H7 (cell line): ENCODE measurements around the gene C19orf25. TPM values are rescaled to one million over a fixed set of nuclear protein-coding genes. Genes with fewer than 3 reads are reported as not detected.

Experiments used
- DNase-seq: peaks from one replicate; pipeline ENCODE4 v3.0.0; 2012
- H3K27me3 ChIP-seq: 2 replicates; pipeline ENCODE4 v1.6.0; 2011; ENCODE audit warnings: mild to moderate bottlenecking, low read length; ENCODE audit not compliant: control insufficient read depth, insufficient read depth
- H3K36me3 ChIP-seq: replicated peaks from 2 replicates; pipeline ENCODE4 v1.5.1; 2011; ENCODE audit warnings: low read length; ENCODE audit not compliant: control insufficient read depth, insufficient read depth
- H3K4me3 ChIP-seq: 2 replicates; pipeline ENCODE4 v1.5.1; 2011; ENCODE audit warnings: low read depth, mild to moderate bottlenecking, control low read depth, low read length, moderate library complexity; ENCODE audit not compliant: insufficient read depth
- total RNA-seq: library from RNA; depleted of rRNA; stranded (reverse); fragments of >200 nt; shearing (Covaris generic); gene quantifications from 2 replicates; pipeline ENCODE4 v1.2.3, GENCODE V29; 2014; rRNA removed

C19orf25 gene
- total RNA-seq, 1 experiment from 2014 or later: 75.3 TPM

DNA sequence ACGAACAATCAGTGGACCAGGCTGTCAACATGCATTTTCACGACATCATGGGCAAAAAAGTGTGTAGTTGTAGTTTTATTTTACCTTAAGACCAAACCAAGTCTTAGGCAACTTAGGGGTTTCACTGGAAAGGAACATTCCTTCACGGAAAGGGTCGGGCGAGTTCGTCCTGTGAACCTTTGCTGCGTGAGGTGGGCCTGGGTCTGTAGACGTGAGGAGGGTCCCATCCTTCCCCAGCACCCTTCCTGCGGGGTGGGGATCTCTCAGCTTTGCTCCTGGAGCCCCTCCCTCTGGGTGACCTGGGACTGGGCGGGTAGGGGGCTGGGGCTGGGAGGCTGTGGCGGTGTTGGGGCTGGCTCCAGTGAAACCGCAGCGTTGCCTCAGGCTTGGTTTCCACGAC, 53.1 kb downstream of the C19orf25 start:
- Histone ChIP-seq H3K36me3 (peaks cover 30% of the 10 kb centered on the region), H3K4me3 (no peak overlapping the region), H3K27me3 (no peaks in the 10 kb centered on the region)
- no peak for DNase-seq

DNA sequence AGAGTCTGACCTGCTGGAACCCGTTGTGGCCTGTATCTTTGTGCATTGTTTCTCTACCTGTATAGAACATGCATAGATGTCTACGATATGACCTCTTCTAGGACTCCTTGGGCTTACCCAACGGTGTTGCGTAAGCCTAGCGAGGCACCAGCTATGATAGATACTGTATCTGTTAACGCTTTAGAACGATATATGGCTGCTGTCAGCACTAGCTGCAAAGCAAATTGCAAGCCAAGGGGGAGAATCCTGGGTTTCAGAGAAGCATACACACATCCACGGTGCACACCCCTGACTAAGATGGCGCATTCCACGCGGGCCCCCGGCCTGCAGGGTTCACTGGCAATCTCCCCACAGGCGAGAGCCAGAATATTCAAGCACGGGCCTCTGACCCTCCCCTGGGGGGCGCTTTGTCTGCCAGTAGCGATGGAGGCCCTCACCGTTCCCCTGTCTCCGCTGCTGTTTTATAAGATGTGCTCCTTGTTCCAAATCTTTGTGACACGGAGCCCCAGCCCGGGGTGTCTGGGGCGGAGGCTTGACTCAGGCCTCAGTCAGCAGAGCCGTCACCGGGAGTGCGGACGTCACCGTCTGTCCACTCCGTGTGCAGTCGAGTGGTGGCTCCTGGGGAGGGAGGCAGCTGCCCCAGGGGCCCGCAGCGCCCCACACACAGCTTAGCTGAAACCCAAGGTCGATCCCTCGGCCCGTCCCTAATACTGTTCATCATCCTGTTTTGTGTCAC, 53.7 kb downstream of the C19orf25 start:
- Histone ChIP-seq H3K27me3 (no peaks in the 10 kb centered on the region), H3K36me3 (peaks cover 36% of the 10 kb centered on the region), H3K4me3 (no peak overlapping the region)
- no peak for DNase-seq

DNA sequence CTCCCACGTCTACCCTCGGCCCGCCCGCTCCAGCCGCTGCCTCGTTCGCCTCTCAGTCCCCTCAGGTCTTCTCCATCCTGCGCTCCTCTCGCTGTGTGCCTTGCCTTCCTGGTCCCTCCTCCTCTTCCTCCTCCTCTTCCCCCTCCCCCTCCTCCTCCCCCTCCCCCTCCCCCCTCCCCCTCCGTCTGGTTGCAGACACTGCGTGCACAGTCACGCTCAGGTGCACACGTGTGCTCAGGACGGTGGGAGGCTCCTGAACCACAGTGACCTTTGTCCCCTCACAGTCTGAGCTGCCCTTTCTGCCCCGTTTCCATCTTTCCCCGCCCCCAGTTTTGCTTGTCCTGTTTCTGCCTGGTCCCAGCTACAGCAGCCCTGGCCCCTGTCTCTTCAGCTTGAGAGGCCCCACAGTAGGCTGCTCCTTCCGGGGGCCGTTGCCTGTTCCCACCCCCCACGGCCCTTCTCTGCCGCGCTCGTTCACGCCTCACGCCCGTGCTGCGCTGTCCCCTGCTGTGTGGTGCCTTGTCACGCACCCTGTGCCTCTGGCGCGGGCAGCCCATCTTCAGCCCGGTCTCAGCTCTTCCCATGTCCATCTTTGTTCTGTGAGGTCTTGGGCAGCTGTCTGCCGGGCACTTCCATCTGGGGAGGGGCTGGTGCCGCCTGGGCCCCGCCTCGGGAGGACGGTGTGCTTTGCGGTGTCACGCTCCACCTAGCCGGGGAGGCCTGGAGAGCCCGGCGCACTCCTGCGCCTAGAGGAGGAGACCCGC, 54.6 kb downstream of the C19orf25 start:
- Histone ChIP-seq H3K27me3 (no peaks in the 10 kb centered on the region), H3K4me3 (no peak overlapping the region), H3K36me3 (peaks cover 35% of the 10 kb centered on the region)
- no peak for DNase-seq

DNA sequence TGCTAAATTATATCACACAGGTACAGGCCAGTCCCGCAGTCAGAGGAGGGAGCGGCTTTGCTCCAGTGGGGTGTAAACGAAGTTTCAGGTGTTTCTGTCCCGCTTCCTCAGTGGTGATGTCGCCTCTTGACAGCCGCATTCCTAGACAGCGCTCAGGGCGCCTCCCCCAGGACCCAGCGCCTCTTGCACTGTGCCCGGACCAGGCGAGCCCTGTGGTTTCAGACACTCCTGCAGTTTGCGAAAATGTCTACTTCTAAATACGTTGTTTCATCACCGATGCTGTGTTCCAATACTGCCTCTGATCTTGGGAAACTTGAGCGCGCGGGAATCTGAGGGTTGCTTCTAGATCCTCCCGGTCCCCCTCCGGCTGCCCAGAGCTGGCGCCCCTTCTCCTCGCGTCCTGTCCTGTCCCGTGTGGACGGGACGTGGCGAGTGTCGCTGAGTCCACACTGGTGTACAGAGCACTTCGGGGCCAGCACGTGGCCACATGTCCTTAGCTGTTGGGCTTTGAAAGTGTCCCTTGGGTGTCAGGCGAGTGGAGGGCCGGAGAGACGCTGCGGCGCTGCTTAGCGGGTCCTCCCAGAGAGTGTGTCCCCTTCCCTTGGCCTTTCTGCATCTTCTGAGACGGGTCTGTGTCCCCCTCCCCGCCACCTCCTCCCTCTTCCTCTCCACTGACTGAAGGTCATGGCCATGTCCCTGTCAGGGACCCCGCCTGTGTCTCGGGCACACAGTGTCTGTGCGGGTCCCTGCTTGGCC, 55.4 kb downstream of the C19orf25 start:
- Histone ChIP-seq H3K36me3 (peaks cover 39% of the 10 kb centered on the region), H3K27me3 (no peaks in the 10 kb centered on the region)
- DNase-seq: no peak

More for the DNA sequence above, 55.4 kb downstream of the C19orf25 start:
- H3K4me3 ChIP-seq: no peak overlapping the region

Other genes starting within 250 kb of the C19orf25 start
- gene CBARP, start 241.2 kb downstream of the C19orf25 start, total RNA-seq: 6.7 and 9.8 TPM in 2 replicates
- gene ATP5F1D, start 237.5 kb downstream of the C19orf25 start, total RNA-seq: 44.7 and 53.1 TPM in 2 replicates
- gene MIDN, start 230.6 kb downstream of the C19orf25 start, total RNA-seq: 35.1 and 50.3 TPM in 2 replicates
- 219 and 221 TPM in 2 replicates for gene CIRBP, start 209.9 kb downstream of the C19orf25 start, total RNA-seq
- gene FAM174C, start 203.7 kb downstream of the C19orf25 start, total RNA-seq: 78.0 and 83.1 TPM in 2 replicates
- 12.4 and 20.2 TPM in 2 replicates for gene EFNA2, start 193.3 kb downstream of the C19orf25 start, total RNA-seq
- gene NDUFS7, start 95.3 kb downstream of the C19orf25 start, total RNA-seq: 125 and 140 TPM in 2 replicates
- 12.3 and 31.6 TPM in 2 replicates for gene GAMT, start 77.7 kb downstream of the C19orf25 start, total RNA-seq
- gene DAZAP1, start 71.6 kb downstream of the C19orf25 start, total RNA-seq: 196 and 198 TPM in 2 replicates
- gene RPS15, start 40.8 kb downstream of the C19orf25 start, total RNA-seq: 1,494 and 1,693 TPM in 2 replicates
- gene APC2, start 29.1 kb downstream of the C19orf25 start, total RNA-seq: 0.11 and 0.31 TPM in 2 replicates
- 5.5 and 9.6 TPM in 2 replicates for gene PCSK4, start 11.1 kb upstream of the C19orf25 start, total RNA-seq
- 3.1 and 4.5 TPM in 2 replicates for gene REEP6, start 12.0 kb upstream of the C19orf25 start, total RNA-seq
- gene ADAMTSL5, start 33.8 kb upstream of the C19orf25 start, total RNA-seq: 0.21 and 0.52 TPM in 2 replicates
- 0.14 and 0.18 TPM in 2 replicates for gene PLK5, start 44.9 kb upstream of the C19orf25 start, total RNA-seq
- gene MEX3D, start 89.1 kb upstream of the C19orf25 start, total RNA-seq: 107 and 117 TPM in 2 replicates
- gene MBD3, start 113.7 kb upstream of the C19orf25 start, total RNA-seq: 105 and 114 TPM in 2 replicates
- gene UQCR11, start 126.2 kb upstream of the C19orf25 start, total RNA-seq: 103 and 111 TPM in 2 replicates
- 277 and 293 TPM in 2 replicates for gene TCF3, start 173.4 kb upstream of the C19orf25 start, total RNA-seq